Measurements from ENCODE around the gene BCL2.
"Not testable (repeated sequence)": the region's sequence is repeated elsewhere in the genome, so short reads cannot be mapped to it uniquely, and the experiment has no call there.

BCL2 gene

DNA sequence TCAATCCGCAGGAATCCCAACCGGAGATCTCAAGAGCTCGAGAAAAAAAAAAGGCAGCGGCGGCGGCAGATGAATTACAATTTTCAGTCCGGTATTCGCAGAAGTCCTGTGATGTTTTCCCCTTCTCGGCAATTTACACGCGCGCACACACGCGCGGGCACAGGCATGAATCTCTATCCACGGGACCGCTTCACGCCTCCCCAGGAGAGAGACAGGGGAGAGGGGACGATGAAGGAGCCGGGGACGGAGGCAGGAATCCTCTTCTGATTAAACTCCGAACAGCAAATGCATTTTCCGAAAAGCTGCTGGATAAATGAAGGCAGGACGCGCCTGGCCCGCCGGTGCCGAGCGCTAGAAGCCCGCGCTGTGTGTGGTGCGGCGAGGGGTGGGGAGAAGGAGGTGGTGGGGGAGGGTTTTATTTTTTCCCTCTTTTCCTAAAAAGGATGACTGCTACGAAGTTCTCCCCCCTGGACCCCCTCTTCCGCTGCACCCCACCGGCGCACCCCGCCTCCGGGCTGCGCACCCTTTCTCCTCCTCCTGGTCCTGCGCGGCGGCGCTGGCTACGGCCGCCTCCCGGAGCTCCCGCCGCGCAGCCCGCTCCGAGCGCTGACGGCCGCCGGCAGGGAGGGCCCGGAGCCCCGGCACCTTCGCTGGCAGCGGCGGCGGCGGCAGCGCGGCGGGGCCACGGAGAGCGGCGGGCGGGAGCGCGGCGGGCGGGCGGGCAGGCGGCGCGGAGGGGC lies at the start of gene BCL2:
TSS of gene BCL2 (minus strand) at position 387 of the 740 bp plus-strand sequence.
- DNase-seq: no peak

- no peak for DNase-seq
Measured at GRCh38 chr18:63368611-63369010, 49.0 kb upstream of the BCL2 start.

GRCh38 chr18:63367053-63367953 lies 47.7 kb upstream of the BCL2 start, which contains the start of gene KDSR:
TSS of gene KDSR (minus strand) at chr18:63367206. CDS start at chr18:63367118, 88 bp downstream.
- peak; percentile 57 for DNase-seq

DNA sequence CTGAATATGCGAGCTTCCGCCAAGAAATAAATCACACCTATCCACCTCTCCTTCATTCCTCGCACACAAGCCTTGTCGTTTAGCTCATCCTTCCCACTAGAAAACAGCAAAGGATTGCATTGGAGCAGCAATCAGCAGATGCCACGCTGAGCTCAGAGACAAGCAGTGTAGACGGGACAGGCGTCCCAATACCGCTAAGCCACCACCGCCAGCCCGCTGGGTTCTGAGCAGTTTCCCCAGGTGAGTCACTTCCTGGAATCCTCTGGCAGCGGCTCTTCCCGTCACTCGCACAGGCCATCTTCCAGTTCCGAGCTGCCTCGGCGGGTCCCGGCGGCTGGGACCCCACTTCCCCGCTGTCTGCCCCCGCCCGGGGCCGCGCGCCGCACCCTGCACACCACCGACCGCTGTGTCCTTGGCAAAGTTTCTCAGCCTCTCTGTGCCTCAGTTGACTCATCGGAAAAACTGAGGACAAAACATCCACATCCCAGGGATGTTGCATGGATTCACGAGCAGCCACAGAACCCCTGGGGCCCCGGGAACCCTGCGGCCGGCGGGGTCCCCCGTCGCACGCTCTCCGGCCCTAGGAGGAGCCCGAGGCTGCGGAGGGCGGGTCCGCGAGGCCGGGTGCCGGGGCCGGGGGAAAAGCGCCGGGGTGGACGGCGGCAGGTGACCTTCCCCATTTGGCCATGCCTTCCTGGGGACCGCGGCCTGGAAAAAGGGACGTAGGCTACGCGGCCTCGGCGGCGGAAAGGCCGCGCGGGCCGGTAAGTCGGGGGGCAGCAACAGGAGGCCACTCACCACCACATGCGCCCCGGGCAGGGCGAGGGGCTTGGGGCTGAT lies 46.9 kb upstream of the BCL2 start:
- DNase-seq: no peak

GRCh38 chr18:63365876-63366212 lies 46.3 kb upstream of the BCL2 start:
- DNase-seq: no peak

DNA sequence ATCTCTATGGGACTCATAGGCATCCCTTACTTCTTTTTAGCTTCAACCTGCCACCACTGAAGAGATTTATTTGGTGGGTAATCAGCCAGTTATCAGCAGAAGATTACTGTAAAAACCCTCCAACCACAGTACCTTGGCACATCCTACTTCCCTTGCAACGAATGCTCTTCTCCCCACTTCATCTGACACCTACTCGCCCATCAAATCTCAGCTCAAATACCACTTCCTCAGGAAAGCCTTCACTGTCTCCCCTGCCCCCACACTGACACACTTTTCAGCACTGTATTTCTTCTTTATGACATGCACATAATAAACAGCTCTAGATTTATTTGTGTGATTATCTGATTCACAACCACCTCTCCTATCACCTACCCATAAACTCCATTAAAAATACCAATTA lies 44.4 kb upstream of the BCL2 start:
- DNase-seq: no peak

DNA sequence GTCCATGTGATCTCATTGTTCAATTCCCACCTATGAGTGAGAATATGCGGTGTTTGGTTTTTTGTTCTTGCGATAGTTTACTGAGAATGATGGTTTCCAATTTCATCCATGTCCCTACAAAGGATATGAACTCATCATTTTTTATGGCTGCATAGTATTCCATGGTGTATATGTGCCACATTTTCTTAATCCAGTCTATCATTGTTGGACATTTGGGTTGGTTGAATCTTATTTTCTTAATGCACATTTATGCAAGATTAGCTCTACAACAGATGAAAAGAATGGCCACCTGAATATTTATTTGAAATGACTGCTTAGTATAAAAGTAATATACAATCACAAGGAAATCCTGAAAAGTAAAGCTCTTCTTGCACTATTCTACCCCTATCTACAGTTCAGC lies 43.9 kb upstream of the BCL2 start:
- not testable (repeated sequence) for DNase-seq

GRCh38 chr18:63356272-63356896 lies 36.8 kb upstream of the BCL2 start:
- DNase-seq: no peak

DNA sequence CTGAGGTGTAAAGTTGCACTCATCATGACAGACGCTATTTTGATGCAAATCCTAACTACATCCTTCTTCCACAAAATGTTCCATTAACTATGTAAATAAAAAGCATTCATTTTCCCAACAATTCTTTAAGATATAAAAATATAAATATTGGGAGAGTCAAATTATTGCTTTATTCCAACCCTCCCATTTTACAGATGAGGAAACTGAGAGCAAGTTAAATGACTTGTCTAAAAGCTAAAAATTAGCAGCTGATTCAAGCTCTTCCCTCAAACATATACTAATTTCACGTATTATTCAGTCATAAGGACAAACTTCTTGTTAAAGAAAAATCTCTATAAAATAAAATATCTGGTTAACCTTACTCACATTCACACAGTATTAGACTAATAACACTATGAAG lies 30.7 kb upstream of the BCL2 start:
- no peak for DNase-seq

GRCh38 chr18:63348508-63349136 lies 29.1 kb upstream of the BCL2 start:
- DNase-seq: no peak

DNA sequence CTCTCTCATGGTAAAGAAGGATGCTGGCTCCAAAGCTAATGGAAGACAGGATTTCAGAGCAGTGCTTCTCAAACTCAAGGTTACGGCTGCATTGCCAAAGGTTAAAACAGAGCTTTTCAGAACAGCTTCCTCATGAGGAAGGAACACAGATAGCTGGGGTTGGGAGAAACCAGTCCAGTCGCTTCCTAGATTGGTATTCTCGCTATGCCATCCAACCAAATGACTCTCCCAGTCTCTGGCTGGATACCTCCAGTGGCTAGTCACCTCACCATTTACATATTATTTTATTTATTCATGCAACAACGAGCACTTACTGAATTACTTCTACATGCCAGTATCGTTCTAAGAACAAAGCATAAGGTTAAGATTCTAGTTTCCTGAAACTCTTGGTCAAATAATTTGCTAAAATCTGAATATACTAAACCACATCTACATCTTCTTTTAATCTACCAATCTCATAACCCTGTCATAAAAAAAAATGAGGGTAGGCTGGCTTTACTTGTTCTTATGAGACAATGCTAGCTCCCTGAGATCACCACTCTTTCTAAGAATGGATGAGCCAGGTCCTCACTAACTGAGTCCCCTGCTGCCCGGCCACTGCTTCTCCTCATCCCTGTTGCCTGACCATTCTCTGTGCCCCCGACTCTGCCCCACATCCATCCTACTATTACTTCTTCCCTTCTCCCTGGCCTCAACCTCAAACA lies 27.1 kb upstream of the BCL2 start:
- DNase-seq: no peak

- DNase-seq: no peak
Measured at GRCh38 chr18:63346031-63346430, 26.5 kb upstream of the BCL2 start.

DNA sequence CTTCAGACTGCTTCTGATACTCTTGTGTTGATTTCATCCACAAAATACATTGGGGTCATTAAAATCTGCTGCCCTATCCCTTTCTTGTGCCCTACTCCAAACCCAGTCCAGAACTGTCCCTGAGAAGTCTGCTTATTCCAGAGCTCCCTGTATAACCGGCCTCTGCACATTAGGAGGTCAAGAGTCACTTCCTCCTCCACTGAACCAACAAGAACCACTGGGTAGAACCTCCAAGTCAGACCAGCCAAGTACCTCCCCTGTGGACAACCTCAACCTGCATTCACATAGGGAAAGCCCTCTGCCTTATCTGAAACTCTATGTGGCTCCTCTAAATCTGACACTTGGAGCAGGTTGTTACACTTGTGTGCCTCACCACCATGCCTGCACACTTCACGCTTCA lies 25.3 kb upstream of the BCL2 start:
- no peak for DNase-seq

DNA sequence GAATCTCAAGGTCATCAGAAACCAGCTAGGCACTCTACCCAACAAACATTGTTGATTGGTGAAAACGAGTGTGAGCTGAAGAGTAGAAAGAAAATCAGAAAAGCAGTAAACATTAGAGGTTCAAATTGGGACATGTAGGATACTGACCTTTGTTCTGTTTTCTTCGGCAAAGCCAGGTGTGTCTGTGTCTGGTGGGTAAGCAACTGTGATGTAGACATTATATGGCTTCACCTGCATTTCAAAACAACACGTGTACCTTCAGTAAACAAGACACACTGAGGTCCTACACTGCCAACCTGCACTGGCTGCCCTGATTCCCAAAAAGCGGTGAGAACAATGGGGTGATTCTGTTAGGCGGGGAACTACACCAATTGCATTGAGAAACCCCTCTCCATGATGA lies 24.7 kb upstream of the BCL2 start:
- no peak for DNase-seq

DNA sequence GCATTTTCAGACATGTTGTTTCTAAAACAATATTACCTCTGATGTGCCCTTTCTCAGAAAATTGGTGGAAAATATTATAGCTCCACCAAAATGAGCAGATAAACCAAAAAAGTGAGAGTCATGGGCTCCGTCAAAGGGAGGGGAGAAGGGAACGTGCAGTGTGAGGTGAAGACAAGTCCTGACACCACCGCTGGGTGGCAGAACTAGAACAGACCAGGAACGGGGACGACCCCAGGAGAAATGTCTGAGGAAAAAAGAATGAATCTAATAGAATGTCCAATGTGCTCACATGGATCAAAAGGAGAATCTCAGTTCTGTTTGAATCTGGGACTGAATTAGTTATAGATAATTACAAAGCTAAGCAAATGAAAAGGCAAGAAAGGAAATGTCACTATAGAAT lies 22.6 kb upstream of the BCL2 start:
- DNase-seq: no peak

- no peak for DNase-seq
Measured at GRCh38 chr18:63339920-63340484, 20.4 kb upstream of the BCL2 start.

- DNase-seq: no peak
Measured at GRCh38 chr18:63336366-63337099, 17.0 kb upstream of the BCL2 start.

- DNase-seq: no peak
Measured at GRCh38 chr18:63331105-63331504, 11.5 kb upstream of the BCL2 start.

GRCh38 chr18:63329431-63330145 lies 10.0 kb upstream of the BCL2 start:
- DNase-seq: no peak

DNA sequence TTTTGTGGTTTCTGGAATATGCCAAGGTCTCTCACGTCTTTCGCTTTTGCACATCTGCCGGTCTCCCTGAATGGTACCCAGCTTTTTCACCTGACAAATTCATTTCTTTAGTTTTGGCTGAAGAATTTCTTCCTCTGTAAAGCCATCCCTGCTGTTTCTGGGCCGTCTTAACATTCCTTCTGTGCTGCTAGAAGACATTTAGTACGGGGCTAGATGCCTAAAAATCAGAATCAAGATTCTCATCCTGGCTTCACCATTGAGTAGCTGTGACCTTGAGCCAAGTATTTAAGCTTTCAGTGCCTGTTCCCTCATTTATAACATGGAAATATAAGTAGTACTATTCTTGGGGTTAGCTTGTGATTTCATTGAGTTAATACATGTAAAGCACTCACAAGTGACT lies 6.4 kb upstream of the BCL2 start:
- DNase-seq: no peak

All from NCI-H1436 treated with DMSO at 0.1 percent for 48 hours (cell line).